Activated CD4-positive, alpha-beta memory T cell treated with anti-CD3 and anti-CD28 coated beads for 36 hours (primary cell): ENCODE results near the gene AOC3. TPM values are rescaled to one million over a fixed set of nuclear protein-coding genes. Genes with fewer than 3 reads are reported as not detected.
"Not testable (repeated sequence)": the region's sequence is repeated elsewhere in the genome, so short reads cannot be mapped to it uniquely, and the experiment has no call there.

ENCODE experiments used
- CTCF ChIA-PET: fragments of 350-600 bp; sonication (Branson Sonifier 250); formaldehyde crosslinking; loops from one replicate; lab custom pipeline; 2021; ENCODE audit warnings: antibody characterized with exemption, inconsistent platforms; lab: Charles Lee
- POLR2A ChIA-PET: fragments of 350-600 bp; sonication (Branson Sonifier 250); formaldehyde crosslinking; loops from one replicate; lab custom pipeline; 2021; ENCODE audit warnings: antibody characterized with exemption; lab: Charles Lee
- DNase-seq: peaks from one replicate; pipeline ENCODE4 v3.0.0-alpha.2; 2020
- H3K27ac Mint-ChIP-seq: one replicate; pipeline ENCODE4 v1.8.0; 2021; ENCODE audit warnings: mixed read lengths
- H3K27me3 Mint-ChIP-seq: one replicate; pipeline ENCODE4 v1.8.0; 2021; ENCODE audit warnings: mixed read lengths
- H3K36me3 Mint-ChIP-seq: one replicate; pipeline ENCODE4 v1.8.0; 2021; ENCODE audit warnings: mixed read lengths
- H3K4me1 Mint-ChIP-seq: one replicate; pipeline ENCODE4 v1.8.0; 2021; ENCODE audit warnings: low read depth, mixed read lengths
- H3K4me3 Mint-ChIP-seq: one replicate; pipeline ENCODE4 v1.8.0; 2021; ENCODE audit warnings: mild to moderate bottlenecking, mixed read lengths
- H3K9me3 Mint-ChIP-seq: one replicate; pipeline ENCODE4 v1.8.0; 2021; ENCODE audit warnings: mixed read lengths
- intact Hi-C: fragments of 100-400 bp; cut with micrococcal nuclease; formaldehyde crosslinking; loops from one replicate; pipeline ENCODE4 v1.15.1; 2023
- total RNA-seq, 2 experiments: library from RNA; stranded (reverse); gene quantifications; one replicate each; pipeline ENCODE4 v1.2.3, GENCODE V29; 2021

The AOC3 gene
- total RNA-seq, 2 experiments from 2014 or later: 1.6 to 2.0 TPM

DNA sequence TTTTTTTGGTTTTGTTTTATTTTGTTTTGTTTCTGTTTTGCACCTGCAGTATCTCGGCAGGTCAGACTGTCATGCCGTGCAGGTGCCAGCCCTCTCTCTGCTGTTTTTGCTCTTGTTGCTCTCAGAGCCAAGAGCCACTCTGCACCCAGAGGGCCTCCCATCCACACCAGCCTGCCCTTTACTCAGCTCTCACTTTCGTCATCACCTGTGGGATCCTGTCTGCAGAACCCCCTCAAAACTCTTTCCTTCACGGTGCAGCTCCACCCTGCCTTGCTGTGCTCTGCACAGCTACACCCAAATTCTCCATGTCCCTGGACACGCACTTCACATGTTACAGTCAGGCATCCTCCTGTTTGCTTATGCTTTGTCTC, 2.6 kb downstream of the AOC3 start:
- intact Hi-C loops: no loop called here
- Mint-ChIP-seq H3K4me1 (no peaks in the 10 kb centered on the region), H3K27ac (no peak overlapping the region), H3K27me3 (peaks cover 1% of the 10 kb centered on the region), H3K9me3 (no peaks in the 10 kb centered on the region), H3K36me3 (peaks cover 3% of the 10 kb centered on the region), H3K4me3 (no peak overlapping the region)
- POLR2A ChIA-PET: interaction anchor here (0.6 kb wide), 1 partner anchor 28 kb away, joined by 3 read pairs; no protein-coding TSS in a partner anchor
- no peak for DNase-seq
- CTCF ChIA-PET: no interaction called here

DNA sequence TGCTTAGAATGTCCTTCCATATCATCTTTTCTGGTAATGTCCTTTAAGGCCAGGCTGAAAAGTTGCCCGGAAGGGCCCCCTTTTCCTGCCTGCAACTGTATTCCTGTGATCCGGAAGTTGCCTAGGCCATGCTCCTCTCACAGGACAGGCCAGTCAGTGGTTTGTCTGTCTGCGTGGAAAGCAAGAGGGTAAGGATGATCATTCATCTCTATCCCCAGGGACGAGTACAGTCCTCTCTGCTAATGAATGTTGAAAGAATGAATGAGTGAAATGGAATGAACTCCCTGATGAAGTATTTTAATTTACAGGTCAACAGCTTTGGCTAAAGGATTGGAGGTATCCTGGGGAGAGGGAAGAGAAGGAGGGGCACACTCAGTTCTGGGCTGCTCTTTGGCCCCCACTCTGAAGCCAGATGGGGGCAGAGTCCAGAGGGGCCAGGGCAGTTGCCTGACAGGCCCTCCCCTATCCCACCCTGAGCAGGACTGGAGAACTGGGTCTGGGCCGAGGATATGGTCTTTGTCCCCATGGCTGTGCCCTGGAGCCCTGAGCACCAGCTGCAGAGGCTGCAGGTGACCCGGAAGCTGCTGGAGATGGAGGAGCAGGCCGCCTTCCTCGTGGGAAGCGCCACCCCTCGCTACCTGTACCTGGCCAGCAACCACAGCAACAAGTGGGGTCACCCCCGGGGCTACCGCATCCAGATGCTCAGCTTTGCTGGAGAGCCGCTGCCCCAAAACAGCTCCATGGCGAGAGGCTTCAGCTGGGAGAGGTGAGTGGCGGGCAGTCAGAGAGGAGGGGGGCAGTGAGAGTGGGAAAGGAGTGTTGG, 3.2 kb downstream of the AOC3 start:
- Mint-ChIP-seq H3K27me3 (peaks cover 1% of the 10 kb centered on the region), H3K9me3 (no peaks in the 10 kb centered on the region), H3K4me3 (no peak overlapping the region), H3K4me1 (no peaks in the 10 kb centered on the region), H3K27ac (no peak overlapping the region), H3K36me3 (peaks cover 3% of the 10 kb centered on the region)
- ChIA-PET CTCF (no interaction called here), POLR2A (interaction anchor here (0.6 kb wide), 1 partner anchor 29 kb away, joined by 3 read pairs; no protein-coding TSS in a partner anchor)
- intact Hi-C loops: no loop called here
- DNase-seq: no peak

DNA sequence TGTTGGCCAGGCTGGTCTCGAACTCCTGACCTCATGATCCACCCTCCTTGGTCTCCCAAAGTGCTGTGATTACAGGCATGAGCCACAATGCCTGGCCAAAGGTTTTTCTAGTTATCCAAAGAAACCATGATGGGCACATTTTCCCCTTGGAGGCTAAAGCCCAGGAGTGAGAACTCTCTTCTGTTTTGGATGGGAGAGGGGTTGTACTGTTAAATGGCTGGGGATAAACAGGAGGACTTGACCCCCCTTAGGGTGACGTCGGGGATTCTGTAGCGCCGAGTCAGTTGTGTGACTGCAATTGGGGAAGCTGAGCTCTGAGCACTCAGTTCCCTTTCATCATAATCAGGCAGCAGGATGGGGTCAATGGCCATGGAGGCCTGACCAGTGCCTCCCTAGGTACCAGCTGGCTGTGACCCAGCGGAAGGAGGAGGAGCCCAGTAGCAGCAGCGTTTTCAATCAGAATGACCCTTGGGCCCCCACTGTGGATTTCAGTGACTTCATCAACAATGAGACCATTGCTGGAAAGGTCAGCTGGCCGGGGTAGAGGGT, 4.1 kb downstream of the AOC3 start:
- intact Hi-C loops: no loop called here
- ChIA-PET CTCF (no interaction called here), POLR2A (no interaction called here)
- no peak for DNase-seq
- Mint-ChIP-seq H3K27ac (no peak overlapping the region), H3K4me3 (no peak overlapping the region), H3K4me1 (no peaks in the 10 kb centered on the region), H3K36me3 (peaks cover 3% of the 10 kb centered on the region), H3K27me3 (peaks cover 1% of the 10 kb centered on the region), H3K9me3 (no peaks in the 10 kb centered on the region)

DNA sequence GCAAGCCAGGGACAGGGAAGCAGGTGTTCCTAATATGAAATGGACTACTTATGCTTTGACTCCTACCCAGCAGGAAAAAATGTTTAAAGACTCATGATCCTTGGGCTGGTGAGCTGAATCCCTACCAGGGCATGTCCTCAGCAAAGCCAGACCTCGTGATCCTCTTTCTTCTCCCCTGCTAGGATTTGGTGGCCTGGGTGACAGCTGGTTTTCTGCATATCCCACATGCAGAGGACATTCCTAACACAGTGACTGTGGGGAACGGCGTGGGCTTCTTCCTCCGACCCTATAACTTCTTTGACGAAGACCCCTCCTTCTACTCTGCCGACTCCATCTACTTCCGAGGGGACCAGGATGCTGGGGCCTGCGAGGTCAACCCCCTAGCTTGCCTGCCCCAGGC, 5.1 kb downstream of the AOC3 start:
- H3K4me3 Mint-ChIP-seq, intact Hi-C loops, H3K36me3 Mint-ChIP-seq: not testable (repeated sequence)

DNA sequence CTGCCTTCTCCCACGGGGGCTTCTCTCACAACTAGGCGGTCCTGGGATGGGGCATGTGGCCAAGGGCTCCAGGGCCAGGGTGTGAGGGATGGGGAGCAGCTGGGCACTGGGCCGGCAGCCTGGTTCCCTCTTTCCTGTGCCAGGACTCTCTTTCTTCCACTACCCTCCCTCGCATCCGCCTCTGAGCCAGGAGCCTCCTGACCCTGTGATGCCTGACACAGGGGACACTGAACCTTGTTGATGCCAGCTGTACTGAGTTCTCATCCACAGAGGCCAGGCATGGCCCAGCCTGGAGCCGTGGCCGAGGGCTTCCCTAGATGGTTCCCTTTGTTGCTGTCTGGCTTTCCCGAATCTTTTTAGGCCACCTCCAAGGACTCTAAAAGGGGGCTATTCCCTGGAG, 5.5 kb downstream of the AOC3 start:
- intact Hi-C loops, CTCF ChIA-PET, H3K4me3 Mint-ChIP-seq, H3K36me3 Mint-ChIP-seq, POLR2A ChIA-PET, H3K4me1 Mint-ChIP-seq, DNase-seq, H3K27ac Mint-ChIP-seq, H3K9me3 Mint-ChIP-seq, H3K27me3 Mint-ChIP-seq: not testable (repeated sequence)

More for the DNA sequence above, 5.1 kb downstream of the AOC3 start:
- DNase-seq, CTCF ChIA-PET, H3K4me1 Mint-ChIP-seq, POLR2A ChIA-PET, H3K27me3 Mint-ChIP-seq, H3K27ac Mint-ChIP-seq, H3K9me3 Mint-ChIP-seq: not testable (repeated sequence)

DNA sequence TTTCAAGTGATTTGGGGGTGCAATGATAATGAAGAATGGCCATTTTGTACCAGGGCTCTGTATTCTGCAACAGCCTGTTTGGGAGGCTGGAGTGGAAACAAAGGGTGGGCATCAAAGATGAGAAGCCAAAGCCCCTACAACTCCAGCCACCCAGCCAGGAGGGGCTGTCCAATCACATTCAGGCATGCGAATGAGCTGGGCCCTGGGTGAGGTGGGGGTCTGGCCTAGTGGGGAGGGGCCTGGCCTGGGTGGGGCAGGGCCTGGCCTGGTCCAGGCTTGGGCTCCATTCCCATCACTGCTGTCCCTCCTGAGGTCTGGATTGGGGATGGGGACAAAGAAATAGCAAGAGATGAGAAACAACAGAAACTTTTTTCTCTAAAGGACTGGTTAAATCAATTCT, 6.4 kb downstream of the AOC3 start:
- peaks cover 1% of the 10 kb centered on the region for H3K27me3 Mint-ChIP-seq
- H3K27ac Mint-ChIP-seq: no peak overlapping the region
- no peak overlapping the region for H3K4me3 Mint-ChIP-seq
- H3K36me3 Mint-ChIP-seq: peaks cover 3% of the 10 kb centered on the region
- ChIA-PET CTCF (no interaction called here), POLR2A (no interaction called here)
- intact Hi-C loops: no loop called here
- DNase-seq: no peak
- no peaks in the 10 kb centered on the region for H3K9me3 Mint-ChIP-seq
- H3K4me1 Mint-ChIP-seq: no peaks in the 10 kb centered on the region

DNA sequence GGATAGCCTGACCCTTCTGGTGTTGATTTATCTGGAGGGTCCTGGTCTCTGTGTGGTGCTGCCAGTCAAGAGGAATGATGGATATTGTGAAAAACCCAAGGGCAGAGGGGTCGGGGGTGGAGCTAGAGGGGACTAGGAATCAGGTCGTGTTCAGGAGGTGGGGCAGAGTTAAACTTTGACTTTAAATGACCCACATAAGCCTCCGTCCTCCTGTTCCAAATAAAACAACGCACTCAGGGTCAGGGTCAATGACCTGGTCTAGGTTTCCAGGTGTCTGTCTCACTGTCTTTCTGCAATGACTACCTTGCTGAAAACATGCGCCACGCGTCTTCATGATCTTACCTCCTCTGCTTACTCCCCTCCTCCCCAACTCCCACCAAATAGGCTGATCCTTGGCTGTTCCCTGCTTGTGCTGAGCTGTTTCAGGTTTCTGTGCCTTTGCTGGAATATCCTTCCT, 14.7 kb downstream of the AOC3 start:
- H3K9me3 Mint-ChIP-seq: peaks cover 2% of the 10 kb centered on the region
- H3K4me1 Mint-ChIP-seq: no peaks in the 10 kb centered on the region
- CTCF ChIA-PET: no interaction called here
- DNase-seq: no peak
- no peaks in the 10 kb centered on the region for H3K36me3 Mint-ChIP-seq
- no peak overlapping the region for H3K4me3 Mint-ChIP-seq
- intact Hi-C loops: no loop called here
- POLR2A ChIA-PET: no interaction called here
- H3K27me3 Mint-ChIP-seq: peaks cover 8% of the 10 kb centered on the region
- H3K27ac Mint-ChIP-seq: no peak overlapping the region

DNA sequence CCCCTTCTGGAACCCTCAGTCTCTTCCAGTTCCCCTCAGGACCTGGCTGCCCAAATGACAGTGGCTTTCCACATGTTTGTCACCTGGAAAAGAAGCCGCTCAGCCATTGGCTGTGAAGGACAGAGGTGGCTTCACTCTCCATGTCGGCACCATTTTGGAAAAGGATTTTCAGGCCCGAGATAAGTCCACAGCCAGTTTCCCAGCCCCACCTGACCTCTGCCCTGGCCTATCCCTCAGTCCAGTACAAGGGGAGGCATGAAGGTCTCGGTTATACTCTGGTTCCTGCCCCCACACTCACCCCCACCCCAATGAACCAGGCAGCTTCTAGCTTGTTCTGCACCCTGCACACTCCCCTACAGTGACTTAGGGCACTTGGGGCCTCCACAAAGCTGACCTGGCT, 15.2 kb downstream of the AOC3 start:
- Mint-ChIP-seq H3K9me3 (peaks cover 2% of the 10 kb centered on the region), H3K27ac (no peak overlapping the region), H3K4me1 (no peaks in the 10 kb centered on the region), H3K4me3 (no peak overlapping the region), H3K36me3 (no peaks in the 10 kb centered on the region), H3K27me3 (peaks cover 8% of the 10 kb centered on the region)
- ChIA-PET CTCF (no interaction called here), POLR2A (no interaction called here)
- intact Hi-C loops: no loop called here
- no peak for DNase-seq

DNA sequence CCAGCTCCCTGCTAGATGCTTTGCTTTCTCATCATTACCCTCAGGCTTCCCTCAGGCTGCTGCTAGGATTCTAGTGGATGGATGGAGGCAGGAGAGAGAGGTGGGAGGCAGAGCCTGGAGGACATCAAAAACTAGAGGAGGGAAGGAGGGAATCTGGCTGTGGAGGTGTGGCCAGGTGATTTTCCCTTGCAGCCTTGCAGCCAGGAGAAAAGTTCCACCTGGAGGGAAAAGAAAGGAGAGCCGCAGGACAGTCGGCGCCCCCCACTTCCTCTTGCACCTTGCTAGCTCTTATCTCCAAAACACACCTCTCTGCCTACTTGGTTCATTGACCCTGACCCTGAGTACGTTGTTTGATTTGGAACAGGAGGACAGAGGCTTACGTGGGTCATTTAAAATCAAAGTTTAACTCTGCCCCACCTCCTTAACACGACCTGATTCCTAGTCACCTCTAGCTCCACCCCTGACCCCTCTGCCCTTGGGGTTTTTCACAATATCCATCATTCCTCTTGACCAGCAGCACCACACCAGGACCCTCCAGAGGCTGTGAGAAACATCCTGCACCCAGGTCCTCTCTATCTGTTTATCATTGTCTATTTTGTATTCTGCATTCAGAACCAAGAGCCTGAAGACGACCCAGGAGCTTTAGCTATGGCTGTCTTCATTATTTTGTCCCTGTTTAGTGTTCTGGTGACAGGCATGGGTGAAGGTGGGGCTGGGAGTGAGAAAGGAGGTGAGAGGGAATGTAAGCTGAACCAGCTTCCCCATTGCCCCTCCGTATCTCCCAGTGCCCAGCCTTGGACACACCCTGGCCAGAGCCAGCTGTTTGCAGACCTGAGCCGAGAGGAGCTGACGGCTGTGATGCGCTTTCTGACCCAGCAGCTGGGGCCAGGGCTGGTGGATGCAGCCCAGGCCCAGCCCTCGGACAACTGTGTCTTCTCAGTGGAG, 15.9 kb downstream of the AOC3 start:
- H3K4me3 Mint-ChIP-seq: no peak overlapping the region
- H3K27ac Mint-ChIP-seq: no peak overlapping the region
- intact Hi-C loops: no loop called here
- H3K27me3 Mint-ChIP-seq: peaks cover 8% of the 10 kb centered on the region
- no peak for DNase-seq
- CTCF ChIA-PET: no interaction called here
- H3K4me1 Mint-ChIP-seq: no peaks in the 10 kb centered on the region
- H3K36me3 Mint-ChIP-seq: no peaks in the 10 kb centered on the region
- POLR2A ChIA-PET: no interaction called here
- H3K9me3 Mint-ChIP-seq: peaks cover 2% of the 10 kb centered on the region

DNA sequence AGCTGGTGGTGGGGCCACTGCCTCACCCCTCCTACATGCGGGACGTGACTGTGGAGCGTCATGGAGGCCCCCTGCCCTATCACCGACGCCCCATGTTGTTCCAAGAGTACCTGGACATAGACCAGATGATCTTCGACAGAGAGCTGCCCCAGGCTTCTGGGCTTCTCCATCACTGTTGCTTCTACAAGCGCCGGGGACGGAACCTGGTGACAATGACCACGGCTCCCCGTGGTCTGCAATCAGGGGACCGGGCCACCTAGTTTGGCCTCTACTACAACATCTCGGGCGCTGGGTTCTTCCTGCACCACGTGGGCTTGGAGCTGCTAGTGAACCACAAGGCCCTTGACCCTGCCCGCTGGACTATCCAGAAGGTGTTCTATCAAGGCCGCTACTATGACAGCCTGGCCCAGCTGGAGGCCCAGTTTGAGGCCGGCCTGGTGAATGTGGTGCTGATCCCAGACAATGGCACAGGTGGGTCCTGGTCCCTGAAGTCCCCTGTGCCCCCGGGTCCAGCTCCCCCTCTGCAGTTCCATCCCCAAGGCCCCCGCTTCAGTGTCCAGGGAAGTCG, 16.8 kb downstream of the AOC3 start:
- intact Hi-C loops, DNase-seq, H3K4me3 Mint-ChIP-seq, H3K4me1 Mint-ChIP-seq, H3K27me3 Mint-ChIP-seq, CTCF ChIA-PET, H3K27ac Mint-ChIP-seq, POLR2A ChIA-PET, H3K36me3 Mint-ChIP-seq, H3K9me3 Mint-ChIP-seq: not testable (repeated sequence)

DNA sequence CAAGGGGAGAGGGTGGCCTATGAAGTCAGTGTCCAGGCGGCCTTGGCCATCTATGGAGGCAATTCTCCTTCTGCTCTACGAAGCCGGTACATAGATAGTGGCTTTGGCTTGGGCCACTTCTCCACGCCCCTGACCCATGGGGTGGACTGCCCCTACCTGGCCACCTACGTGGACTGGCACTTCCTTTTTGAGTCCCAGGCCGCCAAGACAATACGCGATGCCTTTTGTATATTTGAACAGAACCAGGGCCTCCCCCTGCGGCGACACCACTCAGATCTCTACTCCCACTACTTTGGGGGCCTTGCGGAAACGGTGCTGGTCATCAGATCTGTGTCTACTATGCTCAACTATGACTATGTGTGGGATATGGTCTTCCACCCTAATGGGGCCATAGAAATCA, 17.3 kb downstream of the AOC3 start:
- Mint-ChIP-seq H3K27ac (no peak overlapping the region), H3K9me3 (peaks cover 2% of the 10 kb centered on the region), H3K4me1 (no peaks in the 10 kb centered on the region), H3K27me3 (peaks cover 10% of the 10 kb centered on the region), H3K4me3 (no peak overlapping the region), H3K36me3 (no peaks in the 10 kb centered on the region)
- CTCF ChIA-PET: no interaction called here
- POLR2A ChIA-PET: no interaction called here
- DNase-seq: no peak
- intact Hi-C loops: no loop called here

DNA sequence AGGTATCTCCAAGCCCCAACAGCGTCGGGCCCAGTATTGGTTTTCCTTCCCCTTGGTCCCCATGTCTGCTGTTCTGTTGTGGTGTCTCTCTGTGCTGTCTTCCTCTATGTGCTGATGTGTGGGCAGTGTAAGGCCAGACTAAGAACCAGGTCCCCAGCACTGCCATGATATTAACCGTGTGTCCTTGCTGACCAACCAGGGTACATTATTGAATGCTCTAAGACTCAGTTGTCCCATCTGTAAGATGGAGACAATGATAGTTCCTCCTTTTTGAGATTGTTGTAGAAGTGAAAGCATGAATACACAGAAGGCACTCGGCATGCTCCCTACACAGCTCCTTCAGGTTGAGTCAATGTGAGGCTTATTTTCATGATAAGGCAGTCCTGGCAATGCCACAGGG, 20.6 kb downstream of the AOC3 start:
- no peak overlapping the region for H3K4me3 Mint-ChIP-seq
- DNase-seq: no peak
- H3K36me3 Mint-ChIP-seq: no peaks in the 10 kb centered on the region
- H3K27me3 Mint-ChIP-seq: peaks cover 5% of the 10 kb centered on the region
- intact Hi-C loops: no loop called here
- CTCF ChIA-PET: no interaction called here
- H3K9me3 Mint-ChIP-seq: peaks cover 2% of the 10 kb centered on the region
- H3K27ac Mint-ChIP-seq: no peak overlapping the region
- POLR2A ChIA-PET: no interaction called here
- H3K4me1 Mint-ChIP-seq: no peaks in the 10 kb centered on the region
